Stromal cell of bone marrow (primary cell): ENCODE results near the gene ANAPC4.
"Not testable (repeated sequence)": the region's sequence is repeated elsewhere in the genome, so short reads cannot be mapped to it uniquely, and the experiment has no call there.

Source experiments
- DNase-seq: peaks from one replicate; pipeline ENCODE4 v3.0.0-alpha.2; 2012; ENCODE audit warnings: low read depth

Gene ANAPC4

GRCh38 chr4:25376754-25377571 is at the start of gene ANAPC4:
TSS of gene ANAPC4 (plus strand) at chr4:25377263. CDS start at chr4:25377428, 165 bp downstream.
- peak; percentile 84 for DNase-seq

GRCh38 chr4:25328463-25328862 is 48.6 kb upstream of the ANAPC4 start:
- DNase-seq, result not testable (repeated sequence)

- no peak for DNase-seq
Observed at GRCh38 chr4:25330335-25330734, 46.7 kb upstream of the ANAPC4 start.

- no peak for DNase-seq
Observed at GRCh38 chr4:25330905-25331808, 45.9 kb upstream of the ANAPC4 start.

GRCh38 chr4:25343671-25344070 is 33.4 kb upstream of the ANAPC4 start:
- DNase-seq, result no peak

GRCh38 chr4:25345744-25346143 is 31.3 kb upstream of the ANAPC4 start:
- no peak for DNase-seq

GRCh38 chr4:25346913-25347312 is 30.1 kb upstream of the ANAPC4 start:
- DNase-seq, result no peak

GRCh38 chr4:25347473-25347872 is 29.6 kb upstream of the ANAPC4 start:
- DNase-seq, result no peak

- no peak for DNase-seq
Observed at GRCh38 chr4:25347971-25348370, 29.1 kb upstream of the ANAPC4 start.

- DNase-seq, result no peak
Observed at GRCh38 chr4:25350561-25350960, 26.5 kb upstream of the ANAPC4 start.

GRCh38 chr4:25351777-25352416 is 25.2 kb upstream of the ANAPC4 start:
- DNase-seq, result no peak

- no peak for DNase-seq
Observed at GRCh38 chr4:25356068-25356467, 21.0 kb upstream of the ANAPC4 start.

- no peak for DNase-seq
Observed at GRCh38 chr4:25358515-25359275, 18.4 kb upstream of the ANAPC4 start.

GRCh38 chr4:25361253-25361652 is 15.8 kb upstream of the ANAPC4 start:
- DNase-seq, result no peak

- no peak for DNase-seq
Observed at GRCh38 chr4:25367004-25367621, 9.9 kb upstream of the ANAPC4 start.

- DNase-seq, result no peak
Observed at GRCh38 chr4:25367877-25368276, 9.2 kb upstream of the ANAPC4 start.

GRCh38 chr4:25368315-25368714 is 8.7 kb upstream of the ANAPC4 start:
- no peak for DNase-seq

GRCh38 chr4:25370242-25370641 is 6.8 kb upstream of the ANAPC4 start:
- no peak for DNase-seq

GRCh38 chr4:25372549-25372948 is 4.5 kb upstream of the ANAPC4 start:
- DNase-seq, result not testable (repeated sequence)

- no peak for DNase-seq
Observed at GRCh38 chr4:25377572-25378436, 741 bp downstream of the ANAPC4 start.
